Urinary bladder (tissue), 4 donors: ENCODE measurements around the gene NARS2. TPM values are rescaled to one million over a fixed set of nuclear protein-coding genes. Genes with fewer than 3 reads are reported as not detected.
"Not testable (repeated sequence)": the region's sequence is repeated elsewhere in the genome, so short reads cannot be mapped to it uniquely, and the experiment has no call there.

ENCODE experiments used
- DNase-seq: peaks from one replicate; pipeline ENCODE4 v3.0.0-alpha.2; 2015; ENCODE audit errors: extremely low spot score
- H3K27ac ChIP-seq: one replicate; pipeline ENCODE4 v1.5.1; 2013; ENCODE audit warnings: low read depth, mild to moderate bottlenecking, moderate library complexity
- H3K36me3 ChIP-seq: one replicate; pipeline ENCODE4 v1.6.1; 2013; ENCODE audit warnings: mild to moderate bottlenecking, moderate library complexity; ENCODE audit not compliant: insufficient read depth
- H3K4me1 ChIP-seq: one replicate; pipeline ENCODE4 v1.6.1; 2013; ENCODE audit warnings: mild to moderate bottlenecking, moderate library complexity; ENCODE audit not compliant: insufficient read depth
- H3K4me3 ChIP-seq: one replicate; pipeline ENCODE4 v1.5.1; 2013; ENCODE audit warnings: low read depth, low read length
- WGBS: extraction: QIAGEN DNeasy Blood & Tissue Kit; methylation state at CpG from one replicate; pipeline ENCODE4 v1.1.7; 2013; 5-methylcytosine and 5-hydroxymethylcytosine counted together
- polyA plus RNA-seq: library from polyadenylated mRNA; stranded (reverse); fragments of 200-250 nt; gene quantifications from one replicate; pipeline ENCODE4 v1.2.3, GENCODE V29; 2013
- total RNA-seq: library from RNA; depleted of rRNA; stranded (reverse); fragments of >200 nt; gene quantifications from one replicate; pipeline ENCODE4 v1.2.3, GENCODE V29; 2014
- donor health status: healthy with polysubstance abuse.
- donor health status: healthy.

The NARS2 gene
- total RNA-seq (17.6 TPM), polyA plus RNA-seq (10.7 TPM)

GRCh38 chr11:78574386-78575381 lies at the start of gene NARS2:
Gene NARS2, minus strand, starts transcription at chr11:78574864. Its CDS starts 376 bp downstream, at chr11:78574488.
- DNase-seq = peak; percentile 97
- Histone ChIP-seq H3K36me3 (peaks cover 3% of the 10 kb centered on the region), H3K4me1 (no peaks in the 10 kb centered on the region), H3K4me3 (peak within 1 kb of the TSS; percentile 68), H3K27ac (peak within 1 kb of the TSS; percentile 65)
- WGBS = under 1% methylated on average over 60 of the region's 60 CpGs

- WGBS = 77% methylated on average over 5 of the region's 5 CpGs
Measured at GRCh38 chr11:78622666-78623065, 48.0 kb upstream of the NARS2 start.

GRCh38 chr11:78620159-78620558 lies 45.5 kb upstream of the NARS2 start:
- Histone ChIP-seq H3K27ac (no peak overlapping the region), H3K4me3 (no peak overlapping the region), H3K4me1 (no peaks in the 10 kb centered on the region), H3K36me3 (no peaks in the 10 kb centered on the region)
- DNase-seq = no peak
- WGBS = 65% methylated on average over 2 of the region's 2 CpGs

More at GRCh38 chr11:78622666-78623065, 48.0 kb upstream of the NARS2 start:
- DNase-seq = no peak
- no peaks in the 10 kb centered on the region for H3K4me1 ChIP-seq
- H3K4me3 ChIP-seq = no peak overlapping the region
- H3K27ac ChIP-seq = no peak overlapping the region
- no peaks in the 10 kb centered on the region for H3K36me3 ChIP-seq

GRCh38 chr11:78615724-78616123 lies 41.1 kb upstream of the NARS2 start:
- DNase-seq = no peak
- WGBS = 81% methylated on average over 1 of the region's 1 CpG
- Histone ChIP-seq H3K27ac (no peak overlapping the region), H3K36me3 (no peaks in the 10 kb centered on the region), H3K4me3 (no peak overlapping the region), H3K4me1 (no peaks in the 10 kb centered on the region)

- H3K4me3 ChIP-seq = no peak overlapping the region
- H3K36me3 ChIP-seq = no peaks in the 10 kb centered on the region
- no peak for DNase-seq
- WGBS = 70% methylated on average over 5 of the region's 5 CpGs
- H3K4me1 ChIP-seq = no peaks in the 10 kb centered on the region
- no peak overlapping the region for H3K27ac ChIP-seq
Measured at GRCh38 chr11:78613378-78613813, 38.7 kb upstream of the NARS2 start.

- 50% methylated on average over 4 of the region's 4 CpGs for WGBS
- H3K27ac ChIP-seq = no peak overlapping the region
- no peak for DNase-seq
- no peaks in the 10 kb centered on the region for H3K4me1 ChIP-seq
- no peak overlapping the region for H3K4me3 ChIP-seq
- no peaks in the 10 kb centered on the region for H3K36me3 ChIP-seq
Measured at GRCh38 chr11:78612721-78613377, 38.2 kb upstream of the NARS2 start.

- not testable (repeated sequence) for H3K4me1 ChIP-seq, H3K36me3 ChIP-seq, H3K4me3 ChIP-seq, H3K27ac ChIP-seq, DNase-seq
- WGBS = 86% methylated on average over 5 of the region's 5 CpGs
Measured at GRCh38 chr11:78609321-78609720, 34.7 kb upstream of the NARS2 start.

- Histone ChIP-seq H3K4me1 (no peaks in the 10 kb centered on the region), H3K27ac (no peak overlapping the region), H3K4me3 (no peak overlapping the region), H3K36me3 (no peaks in the 10 kb centered on the region)
- DNase-seq = no peak
Measured at GRCh38 chr11:78607696-78608095, 33.0 kb upstream of the NARS2 start.

GRCh38 chr11:78606667-78607066 lies 32.0 kb upstream of the NARS2 start:
- Histone ChIP-seq H3K4me3 (no peak overlapping the region), H3K36me3 (no peaks in the 10 kb centered on the region), H3K27ac (no peak overlapping the region), H3K4me1 (no peaks in the 10 kb centered on the region)
- DNase-seq = no peak
- WGBS = 55% methylated on average over 3 of the region's 3 CpGs

GRCh38 chr11:78605296-78605695 lies 30.6 kb upstream of the NARS2 start:
- no peaks in the 10 kb centered on the region for H3K4me1 ChIP-seq
- no peak for DNase-seq
- H3K4me3 ChIP-seq = no peak overlapping the region
- H3K36me3 ChIP-seq = no peaks in the 10 kb centered on the region
- 77% methylated on average over 7 of the region's 7 CpGs for WGBS
- no peak overlapping the region for H3K27ac ChIP-seq

GRCh38 chr11:78603792-78604191 lies 29.1 kb upstream of the NARS2 start:
- Histone ChIP-seq H3K27ac (no peak overlapping the region), H3K36me3 (no peaks in the 10 kb centered on the region), H3K4me3 (no peak overlapping the region), H3K4me1 (no peaks in the 10 kb centered on the region)
- 79% methylated on average over 1 of the region's 1 CpG for WGBS
- DNase-seq = no peak

- not testable (repeated sequence) for H3K27ac ChIP-seq, H3K4me1 ChIP-seq, DNase-seq, H3K36me3 ChIP-seq, H3K4me3 ChIP-seq
- 97% methylated on average over 5 of the region's 5 CpGs for WGBS
Measured at GRCh38 chr11:78602771-78603170, 28.1 kb upstream of the NARS2 start.

- H3K27ac ChIP-seq, DNase-seq, H3K4me3 ChIP-seq, H3K4me1 ChIP-seq, H3K36me3 ChIP-seq: not testable (repeated sequence)
- WGBS = 89% methylated on average over 5 of the region's 5 CpGs
Measured at GRCh38 chr11:78601066-78601465, 26.4 kb upstream of the NARS2 start.

GRCh38 chr11:78597579-78597978 lies 22.9 kb upstream of the NARS2 start:
- H3K36me3 ChIP-seq, H3K4me1 ChIP-seq, DNase-seq, H3K4me3 ChIP-seq, H3K27ac ChIP-seq: not testable (repeated sequence)
- WGBS = 98% methylated on average over 2 of the region's 2 CpGs
